ENCODE results near the gene WNT8B.

GRCh38 chr10:100516847-100517246 lies 54.0 kb downstream of the WNT8B start:
- TF ChIP-seq CTCF (conservative IDR thresholded peaks at IDR 0.05; ENCODE audit: low read length) (peak; percentile 65), EZH2phosphoT487 (IDR thresholded peaks at IDR 0.05; ENCODE audit: borderline replicate concordance) (no peak)
